AG08395 (cell line): ENCODE measurements around the gene CDRT4.

Experiments
- DNase-seq: peaks from one replicate; pipeline ENCODE4 v3.0.0; 2012; ENCODE audit warnings: mixed read lengths, low spot score

Gene CDRT4

GRCh38 chr17:15492791-15493692, 25.6 kb upstream of the CDRT4 start:
- no peak for DNase-seq

- no peak for DNase-seq
These were observed 24.8 kb upstream of the CDRT4 start for GRCh38 chr17:15492186-15492585.

- DNase-seq = peak; percentile 91
These were observed 23.3 kb upstream of the CDRT4 start for GRCh38 chr17:15490634-15491261.

GRCh38 chr17:15488557-15488956, 21.1 kb upstream of the CDRT4 start:
- DNase-seq = no peak

GRCh38 chr17:15485045-15485444, 17.6 kb upstream of the CDRT4 start:
- no peak for DNase-seq

GRCh38 chr17:15483431-15483830, 16.0 kb upstream of the CDRT4 start:
- DNase-seq = no peak

GRCh38 chr17:15482476-15482875, 15.1 kb upstream of the CDRT4 start:
- DNase-seq = no peak

- no peak for DNase-seq
These were observed 14.1 kb upstream of the CDRT4 start for GRCh38 chr17:15481481-15481880.

- no peak for DNase-seq
These were observed 12.8 kb upstream of the CDRT4 start for GRCh38 chr17:15480204-15480603.

GRCh38 chr17:15479703-15480102, 12.3 kb upstream of the CDRT4 start:
- no peak for DNase-seq

- DNase-seq = no peak
These were observed 11.4 kb upstream of the CDRT4 start for GRCh38 chr17:15478845-15479244.

GRCh38 chr17:15475631-15476354, 8.4 kb upstream of the CDRT4 start:
- DNase-seq = peak; percentile 76

- no peak for DNase-seq
These were observed 5.5 kb upstream of the CDRT4 start for GRCh38 chr17:15472891-15473290.

GRCh38 chr17:15470536-15470935, 3.1 kb upstream of the CDRT4 start:
- DNase-seq = no peak

GRCh38 chr17:15469260-15469659, 1.8 kb upstream of the CDRT4 start:
- no peak for DNase-seq

- no peak for DNase-seq
These were observed 705 bp upstream of the CDRT4 start for GRCh38 chr17:15468126-15468525.

- DNase-seq = no peak
These were observed 1.3 kb downstream of the CDRT4 start for GRCh38 chr17:15466131-15466530.

GRCh38 chr17:15465045-15465701, 2.2 kb downstream of the CDRT4 start:
- no peak for DNase-seq

GRCh38 chr17:15464231-15464985, 3.0 kb downstream of the CDRT4 start:
- DNase-seq = no peak

- DNase-seq = peak; percentile 80
These were observed 4.2 kb downstream of the CDRT4 start for GRCh38 chr17:15462976-15463772.

GRCh38 chr17:15457723-15458094, 9.7 kb downstream of the CDRT4 start:
- no peak for DNase-seq
